Measurements from ENCODE around the gene CYTH2.

- TF ChIP-seq, protein P1, sequence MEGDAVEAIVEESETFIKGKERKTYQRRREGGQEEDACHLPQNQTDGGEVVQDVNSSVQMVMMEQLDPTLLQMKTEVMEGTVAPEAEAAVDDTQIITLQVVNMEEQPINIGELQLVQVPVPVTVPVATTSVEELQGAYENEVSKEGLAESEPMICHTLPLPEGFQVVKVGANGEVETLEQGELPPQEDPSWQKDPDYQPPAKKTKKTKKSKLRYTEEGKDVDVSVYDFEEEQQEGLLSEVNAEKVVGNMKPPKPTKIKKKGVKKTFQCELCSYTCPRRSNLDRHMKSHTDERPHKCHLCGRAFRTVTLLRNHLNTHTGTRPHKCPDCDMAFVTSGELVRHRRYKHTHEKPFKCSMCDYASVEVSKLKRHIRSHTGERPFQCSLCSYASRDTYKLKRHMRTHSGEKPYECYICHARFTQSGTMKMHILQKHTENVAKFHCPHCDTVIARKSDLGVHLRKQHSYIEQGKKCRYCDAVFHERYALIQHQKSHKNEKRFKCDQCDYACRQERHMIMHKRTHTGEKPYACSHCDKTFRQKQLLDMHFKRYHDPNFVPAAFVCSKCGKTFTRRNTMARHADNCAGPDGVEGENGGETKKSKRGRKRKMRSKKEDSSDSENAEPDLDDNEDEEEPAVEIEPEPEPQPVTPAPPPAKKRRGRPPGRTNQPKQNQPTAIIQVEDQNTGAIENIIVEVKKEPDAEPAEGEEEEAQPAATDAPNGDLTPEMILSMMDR (IDR thresholded peaks at IDR 0.05; ENCODE audit: low read depth, low read length, poor library complexity, severe bottlenecking) = no peak
- no peak for TF ChIP-seq EZH2phosphoT487 (IDR thresholded peaks at IDR 0.05; ENCODE audit: borderline replicate concordance, low read length)
Observed at GRCh38 chr19:48469934-48470680, 938 bp downstream of the CYTH2 start.

Measured in DOHH2 (cell line).